ENCODE results near the gene LONRF2.

GRCh38 chr2:100309973-100310719 lies 12.2 kb downstream of the LONRF2 start:
- TF ChIP-seq POLR2AphosphoS5 (IDR thresholded peaks at IDR 0.05; ENCODE audit: low read depth, low read length) (no peak), POLR2A (IDR thresholded peaks at IDR 0.05; ENCODE audit: low read depth, low read length) (no peak), TAF1 (IDR thresholded peaks at IDR 0.05; ENCODE audit: borderline replicate concordance, low read depth, low read length) (no peak)

Measured in GM12892 (cell line).